NK-92 treated with Interleukin-12 subunit alpha and Interleukin-12 subunit beta, amount 100 ng/mL, for 24 hours (cell line): Measurements from ENCODE around the gene GLI3.

Experiments used
- DNase-seq: peaks from one replicate; lab custom pipeline; 2025; lab: John Stamatoyannopoulos, UW

Gene GLI3

DNA sequence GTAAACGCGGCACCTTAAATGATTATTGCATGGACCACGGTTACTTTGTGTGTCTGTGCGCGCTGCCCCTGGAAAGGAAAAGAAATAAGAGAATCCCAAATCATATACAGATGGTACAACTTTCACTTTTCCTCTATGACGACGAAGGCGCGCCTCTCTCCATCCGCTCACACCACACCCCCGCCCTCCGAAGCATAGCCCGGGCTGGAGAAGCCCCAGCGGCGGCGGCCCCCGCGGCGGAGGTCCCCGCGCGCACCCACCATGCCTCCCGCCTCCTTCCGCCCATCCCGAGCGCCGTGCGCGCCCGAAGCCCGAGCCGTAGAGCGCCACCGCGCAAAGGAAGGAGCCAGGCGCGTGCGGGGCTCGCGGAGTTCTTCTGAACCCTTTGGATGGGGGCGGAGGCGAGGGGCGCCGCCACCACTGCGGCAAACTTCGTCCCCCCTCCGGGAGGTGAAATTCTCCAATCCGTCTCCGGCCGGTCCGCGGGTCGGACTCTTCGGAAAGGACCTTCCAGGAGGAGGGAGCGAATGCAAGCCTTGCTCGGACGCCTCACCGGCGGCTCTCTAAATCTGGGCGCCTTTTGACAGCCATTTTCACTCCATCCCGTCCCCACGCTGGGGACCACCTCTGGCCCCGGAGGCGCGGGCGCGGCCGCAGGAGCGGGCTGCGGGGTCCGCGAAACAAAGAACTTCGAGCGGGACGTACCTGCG is 588 bp downstream of the GLI3 start:
- no peak for DNase-seq

DNA sequence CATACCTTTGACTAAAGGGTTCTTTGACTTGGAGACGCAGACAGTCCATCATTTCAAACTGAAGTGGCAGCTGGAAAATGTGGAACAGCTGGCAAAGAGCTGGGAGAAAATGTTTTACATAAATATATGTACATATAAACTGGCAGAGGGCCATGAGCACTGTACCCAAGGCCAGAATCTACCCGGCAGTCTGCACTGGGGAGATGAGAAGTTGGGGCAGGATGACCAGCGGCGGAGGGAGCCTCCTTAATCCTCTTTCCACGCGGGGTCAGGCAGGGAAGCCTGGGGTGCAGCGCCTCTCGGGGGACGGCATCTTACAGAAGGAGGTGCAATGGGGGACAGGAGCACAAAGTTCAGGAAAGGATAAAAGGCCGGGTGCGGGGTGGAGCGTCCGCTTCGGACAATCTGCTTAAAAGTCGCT is 1.3 kb downstream of the GLI3 start:
- no peak for DNase-seq

DNA sequence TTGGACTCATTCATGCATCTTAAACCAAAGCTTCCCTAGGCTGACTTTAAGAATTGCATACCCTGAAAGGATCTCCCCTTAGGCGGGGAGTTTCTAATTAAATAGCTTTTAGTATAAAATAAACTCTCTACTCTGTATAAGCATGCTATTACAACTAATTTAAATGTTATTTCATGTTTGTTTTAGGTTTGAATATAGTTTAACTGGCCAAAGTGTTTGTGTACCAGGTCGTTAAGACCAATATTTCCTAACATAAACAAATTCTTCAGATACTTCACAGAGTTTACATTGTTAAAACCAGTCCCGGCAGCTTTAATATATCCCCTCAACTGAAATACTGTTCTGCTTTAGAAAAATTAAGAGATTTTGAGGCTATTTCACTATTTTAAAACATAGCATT is 2.3 kb downstream of the GLI3 start:
- no peak for DNase-seq

DNA sequence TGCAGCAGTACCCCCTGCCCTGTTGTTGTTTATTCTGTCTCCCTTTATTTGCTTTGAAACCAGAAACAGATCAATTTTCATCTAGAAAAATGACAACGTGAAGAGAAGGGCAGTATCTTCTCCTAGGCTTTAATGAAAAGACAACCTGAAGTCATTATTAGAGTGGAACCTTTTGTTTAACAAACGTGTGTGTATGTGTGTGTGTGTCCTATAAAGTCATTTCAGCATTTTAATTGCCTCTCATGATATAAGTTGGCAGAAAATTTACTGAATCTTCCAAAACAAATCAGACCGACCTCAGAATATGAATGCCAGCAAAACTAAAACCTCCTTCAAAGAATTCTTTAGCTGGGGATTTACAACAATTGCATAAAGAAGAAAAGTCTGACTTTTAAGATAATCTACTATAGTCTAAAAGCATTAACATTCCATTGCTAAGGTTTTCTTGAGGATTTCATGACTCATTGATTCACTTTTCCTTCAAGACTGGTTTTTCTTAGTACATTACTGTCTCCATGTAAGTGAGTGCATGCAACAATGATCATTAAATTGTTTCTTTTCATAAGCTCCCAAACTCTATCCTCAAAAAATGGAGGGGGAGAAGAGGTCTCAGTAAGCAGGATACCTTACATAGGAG is 3.2 kb downstream of the GLI3 start:
- DNase-seq, result no peak

DNA sequence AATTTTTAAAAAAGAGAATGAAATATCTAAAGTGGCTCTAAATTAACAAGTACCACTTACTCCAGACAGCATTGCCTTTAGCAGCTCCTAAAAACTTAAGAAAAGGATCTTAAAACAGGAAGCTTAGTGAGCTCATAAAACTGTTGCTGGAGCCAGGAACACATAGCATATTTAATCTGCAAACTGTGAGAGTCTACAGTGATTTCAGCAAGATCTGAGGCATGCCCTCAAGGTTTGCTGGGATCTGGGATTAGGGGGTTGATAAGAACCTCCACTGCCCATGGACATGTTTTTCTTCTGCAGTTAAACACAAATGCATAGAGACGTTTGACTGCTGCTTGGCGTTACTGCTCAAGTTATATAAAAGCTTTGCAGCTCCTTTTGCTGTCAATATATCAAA is 3.8 kb downstream of the GLI3 start:
- no peak for DNase-seq

DNA sequence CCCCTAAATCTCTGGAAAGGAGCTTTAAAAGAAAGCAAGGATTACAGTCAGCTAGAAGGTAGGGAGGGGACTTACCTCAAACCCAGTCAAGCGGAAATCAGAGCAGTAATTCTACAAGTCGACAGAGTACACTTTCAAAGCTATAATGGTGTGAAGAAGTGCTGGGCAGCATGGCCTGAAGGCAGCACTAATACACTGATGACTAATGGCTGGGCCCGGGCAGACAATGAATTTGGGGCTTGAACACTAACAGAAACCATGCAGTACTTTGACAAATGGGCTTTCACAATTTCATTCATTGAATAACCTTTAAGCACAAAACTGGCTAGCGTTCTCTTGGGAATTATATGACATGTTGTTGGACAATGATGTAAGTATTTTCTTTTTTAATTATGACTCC is 4.7 kb downstream of the GLI3 start:
- peak; percentile 10 for DNase-seq

DNA sequence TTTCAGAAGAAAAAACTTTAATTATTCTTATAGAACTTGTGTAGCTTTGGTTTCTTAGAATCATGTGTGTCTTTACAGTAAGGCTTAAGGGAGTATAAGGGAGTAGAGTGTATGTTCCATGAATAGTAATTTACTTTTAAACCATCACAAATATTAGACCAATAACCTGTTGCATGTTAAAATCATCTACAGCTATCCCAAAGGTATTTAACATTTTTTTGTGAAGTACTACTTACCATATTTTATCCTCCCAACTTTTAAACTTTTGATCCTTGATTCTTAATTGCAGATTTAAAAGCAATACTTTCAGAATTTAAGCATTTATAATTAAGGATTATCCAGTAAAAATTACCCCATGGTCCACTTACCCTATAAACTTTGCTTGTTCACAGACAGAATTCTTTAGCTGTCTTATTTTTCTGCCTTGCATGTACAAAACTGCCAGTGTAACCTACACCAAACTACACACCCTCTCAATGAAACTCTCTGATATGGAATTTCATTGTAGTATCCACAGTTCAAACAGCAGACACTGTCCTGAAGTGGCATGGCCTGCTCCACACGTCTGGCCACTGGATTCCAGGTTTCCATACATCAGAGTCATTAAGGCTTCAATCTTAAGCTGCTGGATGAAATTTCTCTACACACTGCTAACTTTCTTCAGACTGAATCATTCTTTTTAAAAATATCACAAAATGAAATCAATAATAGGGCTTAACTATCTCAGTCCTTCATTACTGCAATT is 5.8 kb downstream of the GLI3 start:
- no peak for DNase-seq

DNA sequence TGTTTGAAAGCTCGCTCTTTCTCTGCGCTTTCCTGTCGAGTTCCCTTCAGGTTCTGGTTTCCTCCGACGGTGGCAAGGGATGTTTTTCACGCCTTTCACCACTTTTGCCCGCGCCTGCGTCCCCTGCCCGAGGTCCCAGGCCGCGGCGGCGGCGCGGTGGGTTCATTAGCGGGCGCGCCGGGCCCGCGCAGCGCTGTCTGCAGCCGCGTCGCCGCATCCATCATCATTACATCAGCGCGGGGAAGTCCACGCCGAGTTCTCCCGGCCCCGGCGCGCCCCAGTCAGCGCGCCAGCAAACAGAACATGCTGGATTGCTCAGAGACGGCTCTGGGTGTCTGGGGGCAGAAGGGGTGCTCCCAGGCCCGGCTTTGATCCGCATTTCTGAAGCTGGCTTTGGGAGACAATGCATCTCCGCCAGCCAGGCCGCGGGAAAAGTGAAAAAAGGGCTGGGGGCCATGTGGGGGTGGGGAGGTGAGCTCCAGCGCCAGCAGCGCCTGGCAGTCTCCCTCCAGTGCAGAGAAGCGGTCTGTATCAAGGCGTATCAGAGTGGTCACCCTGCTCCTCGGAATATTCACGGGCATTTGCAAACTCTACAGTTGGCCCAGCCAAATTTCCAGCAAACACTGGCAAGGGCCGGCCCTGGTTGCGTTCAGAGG is 8.9 kb downstream of the GLI3 start:
- no peak for DNase-seq

DNA sequence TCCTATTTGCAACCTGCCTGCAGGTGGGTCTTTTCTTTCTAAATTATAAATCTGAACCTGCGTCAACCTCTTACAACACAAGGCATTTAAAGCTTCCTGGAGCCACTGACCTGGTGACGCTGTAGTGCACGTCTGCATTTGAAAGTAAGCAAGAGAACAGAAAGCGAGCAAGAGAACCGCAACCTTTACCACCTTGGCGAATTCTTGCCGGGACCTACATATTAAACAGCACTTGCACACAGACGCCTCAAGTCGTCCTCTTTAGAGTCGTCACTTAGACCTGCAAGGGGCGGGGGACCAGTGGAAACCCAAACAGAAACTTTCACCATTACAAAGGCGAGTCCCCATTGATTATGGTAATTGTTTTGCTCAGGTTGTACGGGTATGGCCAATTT is 9.5 kb downstream of the GLI3 start:
- no peak for DNase-seq

DNA sequence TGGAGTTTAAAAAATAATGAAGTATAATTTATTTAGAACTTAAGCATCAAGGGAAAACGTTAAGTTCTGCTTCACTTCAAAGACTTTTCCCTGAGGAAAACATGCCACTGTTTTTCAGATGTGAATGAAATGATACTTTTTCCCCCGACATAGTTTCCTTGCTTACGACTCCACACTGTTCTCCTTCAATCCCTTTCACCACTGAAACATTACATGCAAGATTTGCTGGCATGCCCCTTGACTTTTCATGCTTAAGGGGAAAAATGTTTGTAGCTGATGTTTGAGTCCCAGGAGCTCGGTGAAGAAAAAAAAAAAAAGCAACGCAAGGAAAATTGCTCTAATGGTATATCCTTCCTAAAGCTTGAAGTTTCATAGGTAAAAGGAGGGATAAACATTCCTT is 10.0 kb downstream of the GLI3 start:
- no peak for DNase-seq

DNA sequence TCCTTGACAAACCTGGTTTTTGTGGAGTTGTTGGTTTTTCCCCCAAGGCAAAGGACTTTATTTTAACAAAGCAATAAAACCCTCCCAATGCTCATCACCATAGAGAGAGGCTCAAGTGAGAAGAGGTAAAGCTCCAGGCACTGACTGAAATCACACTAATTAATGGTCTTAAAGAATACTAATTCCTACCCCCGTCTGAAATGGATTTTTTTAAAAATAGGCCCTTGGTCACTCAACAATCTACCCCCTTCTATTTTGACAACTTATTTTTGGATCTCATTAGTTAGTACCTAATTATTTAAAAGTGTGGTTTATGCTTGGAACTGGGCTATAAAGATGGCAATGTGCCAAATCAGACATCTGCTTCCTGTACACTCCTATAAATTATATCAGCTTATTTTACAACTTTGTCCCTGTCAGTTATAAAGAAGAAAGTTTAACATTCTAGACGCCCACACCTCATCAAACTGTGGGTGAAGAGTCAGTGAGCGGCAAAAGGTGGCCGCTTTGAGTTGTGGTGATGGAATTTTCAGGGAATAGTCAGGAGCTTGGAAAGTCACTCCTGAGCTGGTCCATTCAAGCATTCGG is 10.6 kb downstream of the GLI3 start:
- no peak for DNase-seq

DNA sequence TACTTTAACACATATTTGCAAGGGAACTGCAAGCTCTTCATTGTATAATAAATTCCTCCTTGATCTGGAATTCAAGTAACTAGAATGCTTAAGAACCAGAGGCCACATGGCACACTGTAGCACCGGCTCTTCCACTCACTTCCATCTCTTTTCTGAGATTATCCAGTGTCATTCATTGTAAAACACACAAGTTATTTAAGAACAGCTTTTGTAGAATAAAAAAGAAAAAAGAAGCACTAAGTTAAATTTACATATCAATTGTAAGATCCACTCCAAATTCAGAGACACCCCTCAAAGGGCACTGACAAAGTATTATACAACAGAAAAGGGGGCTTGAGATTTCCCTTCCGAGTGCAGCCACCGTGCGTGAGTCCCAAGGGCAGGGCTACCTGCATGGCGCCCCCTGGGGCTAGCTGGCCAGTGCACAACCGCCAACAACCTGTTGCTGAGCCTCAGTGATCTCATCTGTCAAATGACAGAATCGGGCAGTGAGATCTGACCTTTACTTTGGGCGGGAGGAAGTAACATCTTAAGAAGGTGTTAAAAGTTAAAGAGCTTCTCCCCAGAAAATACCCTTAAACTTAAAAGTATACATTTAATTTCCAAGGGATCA is 12.5 kb downstream of the GLI3 start:
- no peak for DNase-seq

DNA sequence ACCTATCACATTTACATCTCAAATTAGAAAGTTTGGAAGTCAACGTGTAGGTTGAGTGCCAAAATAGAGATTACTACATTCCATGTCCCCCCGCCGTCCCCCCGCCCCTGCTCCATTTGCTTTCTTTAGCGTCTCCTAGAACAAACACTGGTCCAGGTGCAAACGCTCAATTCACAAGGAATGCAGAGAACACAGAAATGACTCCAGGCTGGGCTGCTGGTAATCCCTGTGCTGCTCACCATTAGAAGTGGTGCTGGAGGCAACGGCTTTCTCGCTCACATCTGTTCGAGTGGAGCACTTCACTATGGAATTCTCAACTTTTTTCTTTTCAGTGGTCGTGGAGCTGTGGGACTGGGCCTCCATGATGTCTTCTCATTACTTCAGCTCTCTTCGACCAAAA is 14.1 kb downstream of the GLI3 start:
- DNase-seq, result no peak

DNA sequence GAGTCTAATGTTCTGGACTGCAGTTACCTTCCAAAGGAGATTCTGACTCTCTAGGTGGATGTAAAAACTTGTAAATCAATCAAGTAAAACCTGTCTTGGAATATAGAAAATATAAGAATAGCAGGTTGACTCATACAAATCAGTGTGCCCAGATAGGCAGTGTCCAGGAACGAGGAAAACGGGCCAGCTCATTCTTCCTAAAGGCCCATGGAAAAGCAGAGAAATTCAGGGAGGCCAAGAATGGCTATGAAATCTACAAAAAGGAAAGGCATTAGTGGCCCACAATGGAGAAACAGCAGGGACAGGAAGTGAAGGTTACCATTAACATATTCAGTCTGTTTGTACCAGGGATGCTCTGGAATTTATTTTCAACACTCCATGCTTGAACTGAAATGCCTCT is 14.9 kb downstream of the GLI3 start:
- no peak for DNase-seq

DNA sequence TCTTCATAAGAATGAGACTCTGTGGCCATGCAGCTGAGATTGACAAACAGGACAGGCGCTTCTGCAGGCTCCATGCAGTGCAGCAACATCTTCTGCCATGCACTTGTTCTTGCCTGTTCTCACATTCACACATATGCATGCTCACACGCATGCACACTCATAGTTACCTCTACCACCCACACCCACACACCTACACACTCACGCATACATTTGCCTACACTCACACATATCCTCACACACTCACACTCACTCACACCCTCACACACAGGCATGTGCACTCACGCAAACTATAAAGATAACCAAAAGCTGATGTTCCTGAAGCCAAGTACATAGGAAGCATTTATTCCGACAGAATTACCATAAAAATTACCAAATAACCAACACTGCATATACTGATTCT is 15.7 kb downstream of the GLI3 start:
- no peak for DNase-seq

DNA sequence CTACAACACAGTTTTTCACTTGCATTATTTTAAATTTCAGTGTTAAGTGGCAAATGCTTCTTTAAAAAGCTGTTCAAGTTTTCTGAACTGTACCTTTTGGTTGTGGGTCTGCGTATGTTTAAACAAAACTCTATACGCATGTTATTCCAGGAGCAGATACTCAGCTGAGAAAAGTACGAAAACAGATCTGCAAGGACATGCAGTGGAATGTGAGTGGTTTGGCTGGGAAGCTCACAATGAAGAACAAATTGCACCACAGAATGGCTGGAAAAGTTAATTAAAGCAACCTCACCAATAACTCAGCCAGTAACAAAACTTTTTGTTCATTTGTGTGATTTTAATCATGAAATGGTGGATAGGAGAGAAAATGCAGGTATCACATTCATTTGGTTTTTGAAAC is 17.6 kb downstream of the GLI3 start:
- no peak for DNase-seq

DNA sequence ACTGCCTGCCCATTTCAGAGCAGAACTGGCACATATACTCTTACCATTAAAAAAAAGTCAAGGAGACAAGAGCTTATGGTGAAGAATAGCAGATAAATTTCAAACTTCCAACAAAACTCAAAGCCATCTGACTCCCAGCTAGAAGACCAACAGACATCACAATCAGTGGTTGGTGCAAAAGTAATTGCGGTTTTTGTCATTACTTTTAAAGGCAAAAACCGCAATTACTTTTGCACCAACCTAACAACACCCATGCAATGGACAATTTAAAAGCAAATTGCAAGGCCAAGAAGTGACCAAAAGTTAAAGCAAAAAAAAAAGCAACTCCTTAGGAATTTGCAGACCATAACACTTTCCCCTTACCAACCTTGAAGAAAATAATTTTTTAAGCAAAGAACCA is 18.8 kb downstream of the GLI3 start:
- no peak for DNase-seq

DNA sequence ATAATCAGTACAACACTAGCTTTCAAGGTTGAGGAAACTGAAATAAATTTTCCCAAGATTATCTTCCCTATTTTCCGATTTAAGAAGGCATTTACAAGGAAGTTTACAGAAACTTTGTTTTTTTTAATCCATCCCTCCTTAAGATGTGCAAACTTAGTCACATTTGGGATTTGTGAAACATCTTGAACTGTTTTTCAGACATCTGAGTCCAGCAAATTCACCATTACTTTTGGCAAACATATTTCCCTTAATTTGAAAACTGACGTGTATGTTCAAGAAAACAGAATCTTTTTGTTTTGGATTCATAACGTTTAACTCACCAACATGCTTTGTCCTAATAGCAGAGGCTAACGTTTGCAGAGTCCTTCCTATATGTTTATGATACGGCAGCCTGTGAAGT is 19.5 kb downstream of the GLI3 start:
- DNase-seq, result no peak

DNA sequence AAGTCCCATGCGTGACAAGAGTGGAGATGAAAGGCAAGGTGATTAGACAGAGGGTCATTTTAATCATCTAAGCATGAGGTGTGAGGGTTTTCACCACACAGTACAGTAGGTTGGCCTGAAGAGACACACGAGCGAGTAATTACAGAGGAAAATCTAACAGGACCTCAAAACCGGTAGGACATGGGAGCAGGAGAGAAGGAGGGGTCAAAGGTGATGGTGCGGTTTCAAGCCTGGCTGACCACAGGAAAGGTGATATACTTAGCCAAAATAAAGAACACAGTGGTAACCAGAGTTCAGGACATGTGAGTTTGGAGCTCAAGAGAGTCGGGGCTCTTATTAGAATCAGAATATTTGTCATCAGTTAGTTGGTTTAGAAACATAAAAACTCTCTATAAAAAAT is 20.0 kb downstream of the GLI3 start:
- DNase-seq, result no peak

DNA sequence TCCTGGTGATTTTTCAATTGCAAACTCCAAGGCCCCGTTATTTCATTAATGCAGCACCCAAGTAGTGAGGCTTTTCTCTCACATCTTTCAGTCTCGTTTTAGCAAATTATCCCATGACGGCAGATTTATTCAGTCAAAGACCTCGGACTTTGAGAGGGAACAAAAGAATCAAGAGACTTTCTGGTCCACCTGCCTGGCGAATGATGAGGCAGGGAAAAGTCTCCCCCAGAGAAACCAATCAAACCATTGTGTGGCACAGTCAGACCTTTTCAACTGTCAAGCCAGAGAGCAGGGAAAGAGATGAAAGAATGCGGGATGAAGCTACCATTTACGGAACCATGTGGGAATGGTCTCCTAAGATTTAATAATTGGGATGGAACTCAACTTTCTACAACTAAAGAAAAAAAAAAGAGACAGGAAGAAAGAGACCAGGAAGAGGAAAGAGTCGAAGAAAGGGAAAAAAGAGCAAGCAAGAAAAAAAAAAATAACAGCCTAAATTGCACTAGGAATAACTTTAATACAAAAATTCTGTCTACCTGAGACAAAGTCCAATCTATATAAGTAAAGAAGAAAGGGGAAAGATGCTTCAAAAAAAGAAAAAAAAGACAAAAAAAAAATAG is 22.8 kb downstream of the GLI3 start:
- DNase-seq, result no peak

DNA sequence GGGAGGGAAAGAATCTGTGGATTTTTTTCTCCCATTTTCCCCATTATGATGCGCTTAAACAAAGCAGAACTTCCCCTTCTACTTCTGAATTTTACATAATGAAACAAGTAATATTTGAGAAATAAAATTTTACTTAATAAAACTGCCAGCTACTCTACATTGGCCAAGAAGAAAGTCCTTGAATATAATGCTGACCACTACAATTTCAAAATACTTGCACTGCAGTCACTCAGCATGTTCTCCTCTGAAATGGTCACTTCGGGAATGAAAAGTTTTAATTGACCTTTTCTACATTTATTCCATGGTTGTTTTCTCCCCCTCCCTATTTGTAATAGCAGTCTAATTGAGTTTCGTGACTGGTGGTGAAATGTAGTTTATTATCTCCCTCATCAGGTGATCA is 23.9 kb downstream of the GLI3 start:
- DNase-seq, result no peak
